ENCODE data around the gene CDHR1. TPM values are rescaled to one million over a fixed set of nuclear protein-coding genes. Genes with fewer than 3 reads are reported as not detected.
A peak's percentile ranks its signal among the peaks of the same experiment; 100 is the strongest.

Gene CDHR1
- polyA plus RNA-seq, 4 donors: 0.14 to 1.2 (median 0.88) TPM

- DNase-seq (ENCODE audit: low read depth in 4 of 4, low spot score in 3 of 4): peak in 2 of 4 donors; percentile 6 to 14
Observed at GRCh38 chr10:84256510-84257342, 62.4 kb downstream of the CDHR1 start.

- no peak for DNase-seq (ENCODE audit: low read depth in 4 of 4, low spot score in 3 of 4)
Observed at GRCh38 chr10:84257343-84258020, 63.1 kb downstream of the CDHR1 start.

GRCh38 chr10:84258034-84258695, 63.8 kb downstream of the CDHR1 start:
- DNase-seq (ENCODE audit: low read depth in 4 of 4, low spot score in 3 of 4): no peak

GRCh38 chr10:84261236-84261915, 67.0 kb downstream of the CDHR1 start:
- no peak for DNase-seq (ENCODE audit: low read depth in 4 of 4, low spot score in 3 of 4)

- DNase-seq (ENCODE audit: low read depth in 4 of 4, low spot score in 3 of 4): no peak
Observed at GRCh38 chr10:84262190-84262956, 68.0 kb downstream of the CDHR1 start.

- DNase-seq (ENCODE audit: low read depth in 4 of 4, low spot score in 3 of 4): no peak
Observed at GRCh38 chr10:84263716-84264115, 69.4 kb downstream of the CDHR1 start.

- peak in 3 of 4 donors; percentile 6 to 22 (median 12) for DNase-seq (ENCODE audit: low read depth in 4 of 4, low spot score in 3 of 4)
Observed at GRCh38 chr10:84264611-84265141, 70.3 kb downstream of the CDHR1 start.

GRCh38 chr10:84265418-84265817, 71.1 kb downstream of the CDHR1 start:
- DNase-seq (ENCODE audit: low read depth in 4 of 4, low spot score in 3 of 4): no peak

GRCh38 chr10:84267503-84268126, 73.3 kb downstream of the CDHR1 start:
- DNase-seq (ENCODE audit: low read depth in 4 of 4, low spot score in 3 of 4): no peak

- no peak for DNase-seq (ENCODE audit: low read depth in 4 of 4, low spot score in 3 of 4)
Observed at GRCh38 chr10:84269162-84269561, 74.8 kb downstream of the CDHR1 start.

Other genes starting within 250 kb of the CDHR1 start
- gene GHITM, start 55.0 kb upstream of the CDHR1 start, polyA plus RNA-seq (ENCODE audit: insufficient read length in 4 of 4): 100 to 1,000 TPM; 116 to 191 (median 175) TPM
- gene GPR15LG, start 20.7 kb upstream of the CDHR1 start, polyA plus RNA-seq (ENCODE audit: insufficient read length in 4 of 4): 1 to 10 TPM in 2 of 4 donors, under 1 TPM in 1, not detected in 1; 0.19 to 1.5 (median 1.0) TPM
- gene LRIT2, start 31.0 kb downstream of the CDHR1 start, polyA plus RNA-seq (ENCODE audit: insufficient read length in 4 of 4): not detected
- not detected for gene LRIT1, start 47.0 kb downstream of the CDHR1 start, polyA plus RNA-seq (ENCODE audit: insufficient read length in 4 of 4)
- gene RGR, start 50.5 kb downstream of the CDHR1 start, polyA plus RNA-seq (ENCODE audit: insufficient read length in 4 of 4): not detected
- 10 to 100 TPM; 26.2 to 37.1 (median 32.7) TPM for gene CCSER2, start 134.1 kb downstream of the CDHR1 start, polyA plus RNA-seq (ENCODE audit: insufficient read length in 4 of 4)